Measurements from ENCODE around the gene DGCR8.

GRCh38 chr22:20124083-20124787, 44.2 kb downstream of the DGCR8 start:
- TF ChIP-seq CTCF (IDR thresholded peaks at IDR 0.05; ENCODE audit: low read depth, low read length) (no peak), EZH2phosphoT487 (IDR thresholded peaks at IDR 0.05; ENCODE audit: low read depth) (no peak)

Measured in OCI-LY3 (cell line).